Tibial nerve (tissue), 4 donors: Measurements from ENCODE around the gene SAG.

Source experiments
- CTCF ChIP-seq, 5 experiments: fragments of 200-600 bp in 3 of 5; fragments of 450-650 bp in 2 of 5; sonication (generic) in 3 of 5; IDR thresholded peaks; one replicate each; pipeline ENCODE4 v1.5.1; 2016 to 2019; ENCODE audit warnings: antibody characterized with exemption in 5 of 5, mild to moderate bottlenecking in 3 of 5, moderate library complexity in 2 of 5
- EP300 ChIP-seq, 2 donors: sonication (generic); formaldehyde crosslinking; IDR thresholded peaks; one replicate each; pipeline ENCODE4 v1.6.1; 2017; ENCODE audit warnings: antibody characterized with exemption in 2 of 2, mild to moderate bottlenecking in 1 of 2
- POLR2A ChIP-seq, 2 donors: fragments of 450-650 bp; IDR thresholded peaks; one replicate each; pipeline ENCODE4 v1.6.1; 2017; ENCODE audit warnings: antibody characterized with exemption in 2 of 2, mild to moderate bottlenecking in 2 of 2, moderate library complexity in 2 of 2

GRCh38 chr2:233328922-233329321 is 21.3 kb downstream of the SAG start:
- TF ChIP-seq CTCF (IDR thresholded peaks at IDR 0.05) (no peak), EP300 (IDR thresholded peaks at IDR 0.05) (no peak), POLR2A (IDR thresholded peaks at IDR 0.05) (no peak)
